Measurements from ENCODE around the gene CNOT3.

The CNOT3 gene

GRCh38 chr19:54180691-54181091, 43.1 kb downstream of the CNOT3 start:
- TF ChIP-seq EP300 (IDR thresholded peaks at IDR 0.05; ENCODE audit: borderline replicate concordance) (no peak), TEAD4 (IDR thresholded peaks at IDR 0.05) (no peak), RAD21 (IDR thresholded peaks at IDR 0.05; ENCODE audit: low read depth) (no peak), REST (IDR thresholded peaks at IDR 0.05; ENCODE audit: low read depth) (no peak), CREB1 (IDR thresholded peaks at IDR 0.05; ENCODE audit: low read depth) (no peak), MAX (IDR thresholded peaks at IDR 0.05) (no peak)
- TF ChIP-seq, protein P1, sequence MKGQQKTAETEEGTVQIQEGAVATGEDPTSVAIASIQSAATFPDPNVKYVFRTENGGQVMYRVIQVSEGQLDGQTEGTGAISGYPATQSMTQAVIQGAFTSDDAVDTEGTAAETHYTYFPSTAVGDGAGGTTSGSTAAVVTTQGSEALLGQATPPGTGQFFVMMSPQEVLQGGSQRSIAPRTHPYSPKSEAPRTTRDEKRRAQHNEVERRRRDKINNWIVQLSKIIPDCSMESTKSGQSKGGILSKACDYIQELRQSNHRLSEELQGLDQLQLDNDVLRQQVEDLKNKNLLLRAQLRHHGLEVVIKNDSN (IDR thresholded peaks at IDR 0.05) = no peak

- no peak for TF ChIP-seq FOXM1 (IDR thresholded peaks at IDR 0.05; ENCODE audit: borderline replicate concordance, low read depth)
- no peak for TF ChIP-seq RAD21 (IDR thresholded peaks at IDR 0.05; ENCODE audit: low read depth)
- TF ChIP-seq MAX (IDR thresholded peaks at IDR 0.05) = no peak
Measured at GRCh38 chr19:54183431-54183830, 45.9 kb downstream of the CNOT3 start.

DNA sequence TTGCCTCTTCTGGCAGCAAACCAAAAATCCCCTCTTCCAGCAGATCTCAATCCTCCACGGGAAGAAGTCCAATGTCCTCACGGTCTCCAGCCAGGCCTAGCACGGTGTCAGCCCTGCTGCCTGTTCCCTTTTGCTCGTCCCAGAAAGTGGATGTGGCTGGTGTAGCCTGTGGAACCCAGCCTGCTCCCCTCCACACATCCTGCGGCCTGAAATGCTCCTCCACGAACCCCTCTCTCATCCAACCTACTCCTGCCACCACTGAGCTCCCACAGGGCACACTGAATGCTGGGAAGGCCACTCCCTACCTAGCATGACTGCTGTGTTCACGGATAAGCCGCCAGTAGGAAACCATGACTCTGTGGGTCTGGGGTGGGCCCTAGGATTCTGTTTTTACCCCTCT, 48.8 kb downstream of the CNOT3 start:
- TF ChIP-seq ZBTB7A (IDR thresholded peaks at IDR 0.05; ENCODE audit: low read depth) (no peak), CEBPB (IDR thresholded peaks at IDR 0.05) (no peak), CREB1 (IDR thresholded peaks at IDR 0.05; ENCODE audit: low read depth) (no peak), FOXM1 (IDR thresholded peaks at IDR 0.05; ENCODE audit: borderline replicate concordance, low read depth) (no peak), YY1 (IDR thresholded peaks at IDR 0.05; ENCODE audit: low read depth) (no peak), RAD21 (IDR thresholded peaks at IDR 0.05; ENCODE audit: low read depth) (no peak), NFIC (IDR thresholded peaks at IDR 0.05) (no peak), REST (IDR thresholded peaks at IDR 0.05; ENCODE audit: low read depth) (no peak), TCF12 (IDR thresholded peaks at IDR 0.05; ENCODE audit: low read depth) (no peak), MAX (IDR thresholded peaks at IDR 0.05) (no peak), EGR1 (IDR thresholded peaks at IDR 0.05) (no peak), TAF1 (IDR thresholded peaks at IDR 0.05; ENCODE audit: low read depth) (no peak), EP300 (IDR thresholded peaks at IDR 0.05; ENCODE audit: borderline replicate concordance) (no peak), TEAD4 (IDR thresholded peaks at IDR 0.05) (no peak)
- TF ChIP-seq, protein P1 (IDR thresholded peaks at IDR 0.05) = no peak

DNA sequence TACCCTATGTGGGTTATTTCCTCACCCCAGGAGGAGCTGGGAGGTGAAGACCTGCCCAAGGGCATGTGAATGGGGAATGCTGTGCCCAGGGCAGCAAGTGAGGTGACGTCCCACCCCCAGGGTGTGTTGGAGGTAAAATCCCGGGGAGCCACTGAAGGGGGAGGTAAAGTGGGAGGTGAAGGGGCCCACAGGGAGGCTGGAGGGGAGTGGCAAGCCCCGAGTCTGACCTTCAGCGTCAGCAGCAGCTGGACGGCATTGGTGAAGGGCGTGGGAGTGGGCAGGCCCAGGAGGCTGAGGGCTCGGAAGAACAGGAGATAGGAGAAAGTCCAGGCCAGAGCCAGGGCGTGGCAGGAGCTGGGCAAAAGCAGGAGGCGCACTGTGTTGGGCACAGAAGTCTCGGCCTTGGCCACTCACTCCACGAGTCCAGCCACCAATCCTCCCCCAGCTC, 49.4 kb downstream of the CNOT3 start:
- TF ChIP-seq TAF1 (IDR thresholded peaks at IDR 0.05; ENCODE audit: low read depth) (no peak), RAD21 (IDR thresholded peaks at IDR 0.05; ENCODE audit: low read depth) (no peak), EP300 (IDR thresholded peaks at IDR 0.05; ENCODE audit: borderline replicate concordance) (no peak), CEBPB (IDR thresholded peaks at IDR 0.05) (no peak), YY1 (IDR thresholded peaks at IDR 0.05; ENCODE audit: low read depth) (no peak), EGR1 (IDR thresholded peaks at IDR 0.05) (no peak), REST (IDR thresholded peaks at IDR 0.05; ENCODE audit: low read depth) (no peak), NFIC (IDR thresholded peaks at IDR 0.05) (no peak), MAX (IDR thresholded peaks at IDR 0.05) (no peak), TEAD4 (IDR thresholded peaks at IDR 0.05) (no peak), TCF12 (IDR thresholded peaks at IDR 0.05; ENCODE audit: low read depth) (no peak), FOXM1 (IDR thresholded peaks at IDR 0.05; ENCODE audit: borderline replicate concordance, low read depth) (no peak), CREB1 (IDR thresholded peaks at IDR 0.05; ENCODE audit: low read depth) (no peak), ZBTB7A (IDR thresholded peaks at IDR 0.05; ENCODE audit: low read depth) (no peak)
- TF ChIP-seq, protein P1 (IDR thresholded peaks at IDR 0.05) = no peak

All from Ishikawa (cell line).